ENCODE data around the gene ATG16L2. TPM values are rescaled to one million over a fixed set of nuclear protein-coding genes. Genes with fewer than 3 reads are reported as not detected.
A peak's percentile ranks its signal among the peaks of the same experiment; 100 is the strongest.

The ATG16L2 gene
- total and polyA plus RNA-seq, 4 donors: 4.7 to 17.8 (median 7.4) TPM

DNA sequence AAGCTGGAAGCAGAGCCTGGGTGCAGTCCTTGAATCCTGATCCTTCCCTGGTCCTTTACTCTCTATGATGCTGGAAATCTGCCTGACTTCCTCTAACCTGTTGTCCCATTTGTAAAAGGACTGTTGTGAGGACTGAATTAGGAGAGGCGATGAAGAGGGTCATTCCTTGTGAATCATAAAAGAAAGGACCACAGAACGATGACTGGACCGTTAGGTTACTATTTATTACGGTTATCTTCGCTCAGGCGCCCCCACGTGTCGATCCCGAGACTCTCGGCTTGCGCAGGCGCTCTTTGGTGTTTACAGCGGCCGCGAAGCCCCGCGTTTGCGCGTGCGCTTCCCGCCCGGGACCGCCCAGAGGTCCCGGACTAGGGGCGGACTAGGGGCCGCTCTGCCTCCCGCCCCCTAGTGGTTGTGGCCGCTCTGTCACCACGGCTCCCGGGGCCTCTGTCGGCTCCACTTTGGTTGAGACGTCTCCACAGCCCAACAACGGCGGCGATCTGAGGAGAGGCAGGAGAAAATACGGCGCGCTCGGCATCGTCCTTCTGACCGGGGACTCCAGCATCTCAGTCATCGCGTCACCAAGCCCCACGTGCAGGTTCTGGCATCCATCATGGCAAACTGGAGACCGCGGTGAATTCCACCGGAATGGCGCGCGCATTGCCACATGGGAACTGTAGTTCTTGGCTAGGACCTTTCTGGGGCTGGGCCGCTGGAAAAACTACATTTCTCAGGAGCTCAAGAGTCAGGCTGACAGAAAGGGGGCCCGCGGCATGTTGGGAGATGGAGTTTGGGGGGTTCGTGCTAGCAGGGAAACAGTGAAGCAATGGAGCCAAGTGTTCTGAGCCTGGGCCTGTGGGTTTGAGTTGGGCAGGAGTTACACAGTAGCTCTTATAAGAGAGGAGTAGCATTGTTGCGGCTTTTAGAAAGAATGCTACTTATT, 20.5 kb upstream of the ATG16L2 start, which contains the start of gene STARD10:
Gene STARD10 (minus strand): TSS at position 623 of the 943 bp plus-strand sequence. CDS start 12,866 bp downstream, outside the sequence.
- Histone ChIP-seq H3K9ac (ENCODE audit: low read depth in 1 of 2, low read length in 2 of 2) (peak within 1 kb of the TSS; percentile 64 to 93), H3K36me3 (ENCODE audit: control insufficient read depth in 4 of 4, insufficient read depth in 3 of 4, low read depth in 1 of 4, low read length in 3 of 4) (no peaks in the 10 kb centered on the region), H3K4me1 (ENCODE audit: control insufficient read depth in 4 of 4, insufficient read depth in 4 of 4, low read length in 3 of 4) (peaks cover 7 to 38% (median 30%) of the 10 kb centered on the region in 4 donors), H3K4me3 (ENCODE audit: low read depth in 1 of 3, low read length in 3 of 3) (peak within 1 kb of the TSS; percentile 56 to 96 (median 86)), H3K9me3 (ENCODE audit: control insufficient read depth in 4 of 4, low read length in 3 of 4) (no peaks in the 10 kb centered on the region), H3K27ac (ENCODE audit: low read depth in 1 of 2, low read length in 2 of 2) (peak within 1 kb of the TSS; percentile 97 to 98), H3K27me3 (ENCODE audit: control insufficient read depth in 4 of 4, insufficient read depth in 4 of 4, low read length in 3 of 4) (no peaks in the 10 kb centered on the region)
- 2% methylated on average over 55 of the region's 55 CpGs for WGBS
- TF ChIP-seq HNF4A (conservative IDR thresholded peaks at IDR 0.05): peak; percentile 2 to 7
- TF ChIP-seq, protein P1, sequence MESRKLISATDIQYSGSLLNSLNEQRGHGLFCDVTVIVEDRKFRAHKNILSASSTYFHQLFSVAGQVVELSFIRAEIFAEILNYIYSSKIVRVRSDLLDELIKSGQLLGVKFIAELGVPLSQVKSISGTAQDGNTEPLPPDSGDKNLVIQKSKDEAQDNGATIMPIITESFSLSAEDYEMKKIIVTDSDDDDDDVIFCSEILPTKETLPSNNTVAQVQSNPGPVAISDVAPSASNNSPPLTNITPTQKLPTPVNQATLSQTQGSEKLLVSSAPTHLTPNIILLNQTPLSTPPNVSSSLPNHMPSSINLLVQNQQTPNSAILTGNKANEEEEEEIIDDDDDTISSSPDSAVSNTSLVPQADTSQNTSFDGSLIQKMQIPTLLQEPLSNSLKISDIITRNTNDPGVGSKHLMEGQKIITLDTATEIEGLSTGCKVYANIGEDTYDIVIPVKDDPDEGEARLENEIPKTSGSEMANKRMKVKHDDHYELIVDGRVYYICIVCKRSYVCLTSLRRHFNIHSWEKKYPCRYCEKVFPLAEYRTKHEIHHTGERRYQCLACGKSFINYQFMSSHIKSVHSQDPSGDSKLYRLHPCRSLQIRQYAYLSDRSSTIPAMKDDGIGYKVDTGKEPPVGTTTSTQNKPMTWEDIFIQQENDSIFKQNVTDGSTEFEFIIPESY (IDR thresholded peaks at IDR 0.05): peak; percentile 11
- TF ChIP-seq FOXA1 (IDR thresholded peaks at IDR 0.05): no peak
- TF ChIP-seq, protein P2, sequence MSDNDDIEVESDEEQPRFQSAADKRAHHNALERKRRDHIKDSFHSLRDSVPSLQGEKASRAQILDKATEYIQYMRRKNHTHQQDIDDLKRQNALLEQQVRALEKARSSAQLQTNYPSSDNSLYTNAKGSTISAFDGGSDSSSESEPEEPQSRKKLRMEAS (IDR thresholded peaks at IDR 0.05): peak; percentile 32
- TF ChIP-seq RXRA (IDR thresholded peaks at IDR 0.05): peak; percentile 7 to 15
- TF ChIP-seq, protein P3, sequence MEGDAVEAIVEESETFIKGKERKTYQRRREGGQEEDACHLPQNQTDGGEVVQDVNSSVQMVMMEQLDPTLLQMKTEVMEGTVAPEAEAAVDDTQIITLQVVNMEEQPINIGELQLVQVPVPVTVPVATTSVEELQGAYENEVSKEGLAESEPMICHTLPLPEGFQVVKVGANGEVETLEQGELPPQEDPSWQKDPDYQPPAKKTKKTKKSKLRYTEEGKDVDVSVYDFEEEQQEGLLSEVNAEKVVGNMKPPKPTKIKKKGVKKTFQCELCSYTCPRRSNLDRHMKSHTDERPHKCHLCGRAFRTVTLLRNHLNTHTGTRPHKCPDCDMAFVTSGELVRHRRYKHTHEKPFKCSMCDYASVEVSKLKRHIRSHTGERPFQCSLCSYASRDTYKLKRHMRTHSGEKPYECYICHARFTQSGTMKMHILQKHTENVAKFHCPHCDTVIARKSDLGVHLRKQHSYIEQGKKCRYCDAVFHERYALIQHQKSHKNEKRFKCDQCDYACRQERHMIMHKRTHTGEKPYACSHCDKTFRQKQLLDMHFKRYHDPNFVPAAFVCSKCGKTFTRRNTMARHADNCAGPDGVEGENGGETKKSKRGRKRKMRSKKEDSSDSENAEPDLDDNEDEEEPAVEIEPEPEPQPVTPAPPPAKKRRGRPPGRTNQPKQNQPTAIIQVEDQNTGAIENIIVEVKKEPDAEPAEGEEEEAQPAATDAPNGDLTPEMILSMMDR (IDR thresholded peaks at IDR 0.05; ENCODE audit: low read depth, low read length, missing input control): peak; percentile 87
- TF ChIP-seq, protein P4, sequence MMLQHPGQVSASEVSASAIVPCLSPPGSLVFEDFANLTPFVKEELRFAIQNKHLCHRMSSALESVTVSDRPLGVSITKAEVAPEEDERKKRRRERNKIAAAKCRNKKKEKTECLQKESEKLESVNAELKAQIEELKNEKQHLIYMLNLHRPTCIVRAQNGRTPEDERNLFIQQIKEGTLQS (IDR thresholded peaks at IDR 0.05): no peak
- TF ChIP-seq GABPA (IDR thresholded peaks at IDR 0.05 in 1 of 2, conservative IDR thresholded peaks at IDR 0.05 in 1 of 2): peak in 1 of 2 donors; percentile 23
- TF ChIP-seq NR2F2 (IDR thresholded peaks at IDR 0.05): peak; percentile 20
- peak; percentile 84 to 85 for TF ChIP-seq RAD21 (IDR thresholded peaks at IDR 0.05)
- TF ChIP-seq YY1 (IDR thresholded peaks at IDR 0.05): peak; percentile 97
- TF ChIP-seq FOXA2 (IDR thresholded peaks at IDR 0.05): no peak
- TF ChIP-seq, protein P5, sequence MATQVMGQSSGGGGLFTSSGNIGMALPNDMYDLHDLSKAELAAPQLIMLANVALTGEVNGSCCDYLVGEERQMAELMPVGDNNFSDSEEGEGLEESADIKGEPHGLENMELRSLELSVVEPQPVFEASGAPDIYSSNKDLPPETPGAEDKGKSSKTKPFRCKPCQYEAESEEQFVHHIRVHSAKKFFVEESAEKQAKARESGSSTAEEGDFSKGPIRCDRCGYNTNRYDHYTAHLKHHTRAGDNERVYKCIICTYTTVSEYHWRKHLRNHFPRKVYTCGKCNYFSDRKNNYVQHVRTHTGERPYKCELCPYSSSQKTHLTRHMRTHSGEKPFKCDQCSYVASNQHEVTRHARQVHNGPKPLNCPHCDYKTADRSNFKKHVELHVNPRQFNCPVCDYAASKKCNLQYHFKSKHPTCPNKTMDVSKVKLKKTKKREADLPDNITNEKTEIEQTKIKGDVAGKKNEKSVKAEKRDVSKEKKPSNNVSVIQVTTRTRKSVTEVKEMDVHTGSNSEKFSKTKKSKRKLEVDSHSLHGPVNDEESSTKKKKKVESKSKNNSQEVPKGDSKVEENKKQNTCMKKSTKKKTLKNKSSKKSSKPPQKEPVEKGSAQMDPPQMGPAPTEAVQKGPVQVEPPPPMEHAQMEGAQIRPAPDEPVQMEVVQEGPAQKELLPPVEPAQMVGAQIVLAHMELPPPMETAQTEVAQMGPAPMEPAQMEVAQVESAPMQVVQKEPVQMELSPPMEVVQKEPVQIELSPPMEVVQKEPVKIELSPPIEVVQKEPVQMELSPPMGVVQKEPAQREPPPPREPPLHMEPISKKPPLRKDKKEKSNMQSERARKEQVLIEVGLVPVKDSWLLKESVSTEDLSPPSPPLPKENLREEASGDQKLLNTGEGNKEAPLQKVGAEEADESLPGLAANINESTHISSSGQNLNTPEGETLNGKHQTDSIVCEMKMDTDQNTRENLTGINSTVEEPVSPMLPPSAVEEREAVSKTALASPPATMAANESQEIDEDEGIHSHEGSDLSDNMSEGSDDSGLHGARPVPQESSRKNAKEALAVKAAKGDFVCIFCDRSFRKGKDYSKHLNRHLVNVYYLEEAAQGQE (IDR thresholded peaks at IDR 0.05): no peak
- peak in 1 of 2 donors; percentile 57 for TF ChIP-seq JUND (IDR thresholded peaks at IDR 0.05)
- peak; percentile 69 for TF ChIP-seq SP1 (IDR thresholded peaks at IDR 0.05)
- no peak for TF ChIP-seq TAF1 (conservative IDR thresholded peaks at IDR 0.05)
- TF ChIP-seq EGR1 (IDR thresholded peaks at IDR 0.05; ENCODE audit: low read depth in 2 of 2): no peak
- TF ChIP-seq HNF4G (IDR thresholded peaks at IDR 0.05): no peak
- DNase-seq (ENCODE audit: low spot score): peak; percentile 95

All from liver (tissue), 9 donors.